ENCODE measurements around the gene BRD4.

The BRD4 gene

GRCh38 chr19:15313649-15314279 lies 18.6 kb downstream of the BRD4 start:
- DNase-seq (ENCODE audit: low read depth in 2 of 2), result no peak

DNA sequence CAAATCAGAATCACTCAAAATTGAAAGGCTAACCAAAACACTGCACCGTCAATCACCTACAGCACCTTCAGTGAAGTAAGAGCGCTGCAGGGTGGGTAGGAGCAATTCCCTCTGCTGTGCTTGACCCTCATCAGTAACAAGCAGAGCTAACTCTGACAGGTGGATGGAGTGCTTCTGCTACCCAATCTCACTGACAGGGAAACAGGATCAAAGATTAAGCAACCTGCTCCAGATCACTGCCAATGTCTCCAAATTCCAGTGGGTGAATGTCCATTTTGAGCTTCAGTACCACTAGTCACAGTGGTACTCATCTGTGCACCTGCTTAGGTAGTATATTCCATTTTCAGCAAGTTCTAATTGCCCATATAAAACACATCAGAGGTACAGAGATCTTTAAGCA lies 25.2 kb downstream of the BRD4 start:
- no peak for DNase-seq (ENCODE audit: low read depth in 2 of 2)

- DNase-seq (ENCODE audit: low read depth in 2 of 2), result no peak
These were observed 26.6 kb downstream of the BRD4 start for GRCh38 chr19:15305582-15306334.

DNA sequence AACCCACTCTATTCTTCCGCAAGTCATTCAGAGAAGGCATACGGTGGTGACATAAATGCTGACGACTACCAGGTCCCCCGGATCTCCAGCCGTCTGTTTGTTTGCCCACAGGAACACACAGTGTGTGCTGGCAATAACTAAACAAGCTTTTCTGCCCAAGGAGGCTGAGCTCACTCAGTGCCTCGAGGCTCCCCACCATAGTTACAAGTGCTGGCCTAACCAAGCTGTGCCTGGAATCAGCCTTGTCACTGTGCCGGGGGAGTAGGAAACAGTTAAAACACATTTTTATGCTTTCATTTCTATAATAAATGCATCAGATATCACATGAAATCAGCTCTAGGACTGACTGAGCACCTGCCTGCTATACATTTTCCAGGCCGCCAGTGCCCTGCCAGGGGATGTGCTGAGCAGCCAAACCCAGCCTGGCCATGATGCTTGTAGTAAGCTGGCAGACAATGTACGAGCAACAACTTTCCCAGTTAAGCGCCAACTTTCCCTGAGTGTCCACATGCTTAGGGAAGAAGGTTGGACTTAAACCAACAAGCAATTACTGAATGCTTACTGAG lies 28.1 kb downstream of the BRD4 start:
- no peak for DNase-seq (ENCODE audit: low read depth in 2 of 2)

DNA sequence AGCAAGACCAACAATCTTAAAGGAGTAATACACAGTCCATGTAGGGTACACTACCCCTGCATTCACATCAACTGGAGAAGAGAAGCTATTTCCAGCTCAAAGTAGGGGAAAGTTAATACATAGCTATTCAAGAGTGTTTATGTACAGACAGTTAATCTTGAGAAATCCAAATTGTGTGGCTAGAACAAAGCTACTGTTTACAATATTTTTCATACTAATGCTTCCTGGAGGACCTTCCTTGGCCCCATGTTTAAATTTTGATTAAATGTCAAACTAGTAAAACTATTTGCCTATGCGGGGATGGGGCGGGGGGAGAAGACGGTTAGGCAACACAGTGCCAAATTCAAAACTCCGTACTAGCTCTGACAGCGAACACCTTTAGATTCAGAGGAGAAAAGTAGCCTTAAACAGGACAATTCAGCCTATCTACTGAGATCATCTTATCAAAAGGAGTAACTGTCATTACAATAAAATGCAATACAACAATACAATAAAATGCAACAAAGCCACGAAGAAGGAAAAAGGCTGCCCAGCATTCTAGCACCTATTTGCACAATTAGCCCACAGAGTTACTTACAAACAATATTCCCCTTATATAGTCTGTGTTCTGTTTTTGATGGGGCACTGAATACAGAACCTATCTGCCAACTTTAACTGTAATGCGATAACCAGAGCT lies 29.1 kb downstream of the BRD4 start:
- DNase-seq (ENCODE audit: low read depth in 2 of 2), result no peak

- DNase-seq (ENCODE audit: low read depth in 2 of 2), result no peak
These were observed 31.7 kb downstream of the BRD4 start for GRCh38 chr19:15300533-15301197.

- DNase-seq (ENCODE audit: low read depth in 2 of 2), result no peak
These were observed 32.5 kb downstream of the BRD4 start for GRCh38 chr19:15299568-15300409.

GRCh38 chr19:15298847-15299567 lies 33.3 kb downstream of the BRD4 start:
- DNase-seq (ENCODE audit: low read depth in 2 of 2), result no peak

DNA sequence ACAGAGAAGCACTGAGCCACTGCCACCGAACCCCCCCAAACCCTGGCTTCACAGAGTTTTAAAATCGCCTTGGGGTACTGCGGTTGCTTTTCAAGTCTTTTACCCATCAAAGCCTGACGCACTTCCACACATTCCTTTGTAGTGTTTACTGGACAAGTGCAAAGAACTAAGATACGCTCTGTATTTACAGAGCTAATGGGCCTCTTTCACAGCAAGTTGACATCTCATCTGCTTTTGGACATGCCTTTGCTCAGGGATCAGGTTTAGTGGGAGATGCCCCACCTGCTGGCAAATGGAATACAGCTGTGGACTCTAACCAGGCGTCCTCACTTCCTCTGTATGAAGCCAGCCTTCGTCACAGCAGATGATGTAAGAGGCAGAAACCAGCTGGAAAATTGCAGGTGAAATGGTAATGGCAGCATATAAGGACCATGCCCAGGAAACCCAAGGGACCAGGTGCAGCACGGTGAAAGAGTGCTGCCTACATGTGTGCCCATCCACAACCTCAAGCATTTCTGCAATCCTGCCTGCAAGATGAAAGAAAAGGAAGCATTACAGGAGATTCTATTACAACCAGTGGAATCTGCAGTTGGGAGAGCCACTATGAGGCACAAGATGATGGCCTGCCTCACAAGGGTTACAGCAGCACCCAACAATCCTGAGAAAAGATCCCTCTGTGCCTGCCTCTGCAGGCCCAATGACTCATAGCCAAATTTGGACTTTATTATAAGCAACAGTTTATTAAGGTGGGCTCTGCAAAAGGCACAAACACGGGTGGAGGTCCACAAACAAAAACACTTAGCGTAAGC lies 34.7 kb downstream of the BRD4 start:
- DNase-seq (ENCODE audit: low read depth in 2 of 2), result no peak

DNA sequence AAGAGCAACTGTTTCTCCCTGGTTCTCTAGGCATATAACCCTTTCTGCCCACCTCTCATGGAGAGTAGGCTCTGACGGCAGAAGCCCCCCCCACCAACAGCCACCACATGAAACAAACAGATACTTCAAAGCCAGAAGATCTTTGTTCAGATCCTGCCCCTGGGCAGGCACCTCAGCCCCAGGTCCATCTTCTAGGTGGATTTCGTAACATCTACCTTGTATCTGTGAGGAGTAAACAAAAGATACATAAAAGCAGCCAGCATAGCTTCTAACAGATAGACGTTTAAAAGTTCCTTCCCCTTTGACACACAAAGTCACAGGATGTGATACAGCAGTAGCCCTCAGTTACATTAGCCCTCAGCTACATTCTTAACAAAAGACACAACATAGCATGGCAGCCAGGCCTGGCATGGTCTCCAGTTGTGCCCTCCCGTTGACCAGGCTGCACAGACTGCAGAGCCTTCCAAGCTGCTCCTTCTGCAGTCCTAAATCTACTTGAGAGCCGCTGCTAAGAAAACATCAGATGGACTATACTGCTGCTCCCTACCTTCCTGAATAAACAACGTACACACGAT lies 35.4 kb downstream of the BRD4 start:
- no peak for DNase-seq (ENCODE audit: low read depth in 2 of 2)

DNA sequence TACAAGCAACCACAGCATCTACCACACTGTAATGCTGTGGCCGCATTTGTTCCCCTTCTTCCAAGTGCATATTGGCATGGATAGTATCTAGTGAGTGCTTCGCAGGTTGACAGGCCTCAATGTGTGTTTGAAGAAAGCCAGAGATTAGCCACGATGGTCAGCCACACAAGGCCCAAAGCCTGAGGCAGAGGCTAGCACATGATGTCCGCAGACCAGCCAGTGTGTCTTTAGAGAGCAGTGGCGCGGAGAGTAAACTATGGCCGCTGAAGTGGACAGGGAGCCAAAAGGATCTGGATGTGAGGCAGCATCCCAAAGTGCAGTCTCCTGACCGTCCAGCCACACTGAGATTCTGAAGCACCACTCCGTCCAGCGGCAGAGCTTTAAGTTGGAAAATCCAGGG lies 36.0 kb downstream of the BRD4 start:
- DNase-seq (ENCODE audit: low read depth in 2 of 2), result no peak

- no peak for DNase-seq (ENCODE audit: low read depth in 2 of 2)
These were observed 37.8 kb downstream of the BRD4 start for GRCh38 chr19:15294561-15294990.

DNA sequence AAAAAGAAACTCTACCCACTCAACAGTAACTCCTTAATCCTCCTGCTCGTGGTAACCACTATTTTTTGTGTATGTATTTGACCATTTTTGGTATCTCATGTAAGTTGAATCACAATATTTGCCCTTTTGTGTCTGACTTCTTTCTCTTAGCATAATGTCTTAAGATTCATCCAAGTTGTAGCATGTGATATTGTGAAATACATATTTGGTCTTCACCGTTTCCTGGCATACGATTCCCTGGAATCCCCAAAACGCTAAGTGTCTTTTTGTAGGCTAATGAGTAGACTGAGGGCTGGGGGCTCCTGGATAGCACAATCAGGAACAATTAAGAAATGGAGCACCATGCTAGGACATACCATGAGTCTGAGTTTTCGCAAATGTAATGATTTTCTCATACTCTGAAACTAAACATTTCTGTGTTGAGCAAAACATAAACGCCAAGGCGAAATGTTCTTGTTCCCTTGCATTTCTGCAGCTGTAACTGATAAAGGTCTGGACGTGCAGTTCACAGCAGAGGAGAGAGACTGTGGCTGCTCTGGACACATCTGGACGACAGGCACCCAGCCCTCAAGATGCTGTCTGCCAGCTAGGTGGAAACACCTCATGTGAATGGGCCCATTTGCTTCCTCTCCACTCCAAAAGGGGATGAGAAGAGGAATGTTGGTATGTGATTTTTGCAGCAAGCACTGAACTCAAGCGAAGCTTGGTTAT lies 38.4 kb downstream of the BRD4 start:
- DNase-seq (ENCODE audit: low read depth in 2 of 2), result no peak

- DNase-seq (ENCODE audit: low read depth in 2 of 2), result no peak
These were observed 39.3 kb downstream of the BRD4 start for GRCh38 chr19:15292847-15293582.

DNA sequence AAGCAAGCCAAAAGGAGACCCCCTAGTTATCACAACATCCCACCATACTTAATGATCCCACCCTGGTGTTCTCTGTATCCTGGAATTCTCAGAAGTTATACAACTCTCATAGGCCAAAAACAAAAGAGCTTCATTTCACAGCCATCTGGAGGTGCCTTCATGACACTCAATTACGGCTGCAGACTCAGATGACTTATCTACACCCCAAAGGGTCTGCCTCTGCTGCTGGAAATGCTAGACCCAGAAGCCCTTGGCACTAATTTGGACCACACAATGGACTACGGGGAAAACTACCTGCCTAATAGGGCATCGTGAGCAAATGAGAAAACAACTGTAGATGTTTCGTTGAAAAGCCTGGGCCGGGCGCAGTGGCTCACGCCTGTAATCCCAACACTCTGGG lies 40.2 kb downstream of the BRD4 start:
- no peak for DNase-seq (ENCODE audit: low read depth in 2 of 2)

DNA sequence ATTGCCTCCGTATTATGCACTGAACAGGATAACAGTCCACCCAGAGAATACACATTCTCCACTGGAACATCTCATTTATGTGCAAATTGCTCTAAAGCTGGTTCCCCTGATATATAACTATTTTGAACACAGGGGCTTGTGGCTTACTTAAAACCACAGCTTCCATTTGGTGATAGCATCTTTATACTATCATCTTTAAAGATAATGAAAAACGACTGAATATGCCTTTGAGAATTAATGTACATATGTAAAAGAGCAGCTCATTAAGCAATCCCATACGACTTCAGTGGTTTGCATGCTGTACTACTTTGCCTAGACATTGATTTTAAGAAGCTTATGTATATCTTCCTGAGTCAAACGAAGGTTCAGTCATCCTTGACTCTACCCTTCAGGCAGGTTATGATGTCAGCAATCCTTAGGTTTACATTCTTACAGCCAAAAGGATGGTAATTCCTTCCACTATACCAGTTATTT lies 40.8 kb downstream of the BRD4 start:
- no peak for DNase-seq (ENCODE audit: low read depth in 2 of 2)

- DNase-seq (ENCODE audit: low read depth in 2 of 2), result no peak
These were observed 41.2 kb downstream of the BRD4 start for GRCh38 chr19:15291089-15291488.

GRCh38 chr19:15290166-15290565 lies 42.2 kb downstream of the BRD4 start:
- DNase-seq (ENCODE audit: low read depth in 2 of 2), result no peak

Data from stimulated activated CD8-positive, alpha-beta memory T cell treated with anti-CD3 and anti-CD28 coated beads, Interleukin-15, amount 100 ng/mL, for 4 hours (primary cell).